GM18526 (cell line): ENCODE measurements around the gene SATL1.

Experiments used
- POLR2A ChIP-seq: IDR thresholded peaks from 3 replicates; pipeline ENCODE4 v1.6.1; 2011; ENCODE audit not compliant: insufficient read length; ENCODE audit errors: extremely low read depth

SATL1 gene

DNA sequence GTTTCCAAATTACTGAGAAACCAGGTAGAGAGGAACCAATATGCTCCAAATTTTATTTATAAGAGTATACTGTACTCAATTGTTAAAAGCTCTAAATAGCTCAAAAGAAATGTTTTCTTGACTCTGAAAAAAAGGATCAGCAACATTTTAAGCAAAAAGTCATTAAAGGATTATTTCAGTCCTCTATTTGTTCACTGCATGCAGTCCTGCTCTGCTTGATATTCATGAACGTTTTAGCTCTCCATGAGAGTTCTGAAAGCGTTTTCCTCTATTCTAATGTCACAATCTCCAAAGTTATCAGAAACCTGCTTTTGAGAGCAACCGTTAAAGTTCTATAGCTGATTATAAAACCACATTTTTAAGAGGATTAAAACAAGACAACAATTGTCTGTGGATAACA, 129.4 kb downstream of the SATL1 start:
- no peak for TF ChIP-seq POLR2A

- TF ChIP-seq POLR2A = no peak
Measured at GRCh38 chrX:85113746-85114145, 129.8 kb downstream of the SATL1 start.

GRCh38 chrX:85112293-85112692, 131.3 kb downstream of the SATL1 start:
- no peak for TF ChIP-seq POLR2A

DNA sequence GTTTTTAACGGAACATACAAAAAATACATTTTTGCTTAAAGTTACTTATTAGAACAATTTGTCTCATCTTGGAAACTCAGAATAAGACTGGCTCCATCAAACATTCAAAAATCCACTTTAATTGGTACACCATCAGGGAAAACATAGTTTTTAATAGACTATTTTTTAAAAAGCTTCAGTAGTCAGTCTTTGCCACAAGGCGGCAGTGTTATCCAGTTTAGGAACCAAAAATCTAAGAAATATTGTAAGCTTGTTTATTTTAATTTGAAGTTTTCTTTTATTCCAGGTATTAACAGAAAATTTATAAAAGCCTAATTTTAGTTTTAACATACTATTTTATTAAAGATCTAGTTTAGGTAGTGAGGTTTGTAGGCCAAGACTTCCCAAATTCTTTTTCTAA, 132.2 kb downstream of the SATL1 start:
- no peak for TF ChIP-seq POLR2A

DNA sequence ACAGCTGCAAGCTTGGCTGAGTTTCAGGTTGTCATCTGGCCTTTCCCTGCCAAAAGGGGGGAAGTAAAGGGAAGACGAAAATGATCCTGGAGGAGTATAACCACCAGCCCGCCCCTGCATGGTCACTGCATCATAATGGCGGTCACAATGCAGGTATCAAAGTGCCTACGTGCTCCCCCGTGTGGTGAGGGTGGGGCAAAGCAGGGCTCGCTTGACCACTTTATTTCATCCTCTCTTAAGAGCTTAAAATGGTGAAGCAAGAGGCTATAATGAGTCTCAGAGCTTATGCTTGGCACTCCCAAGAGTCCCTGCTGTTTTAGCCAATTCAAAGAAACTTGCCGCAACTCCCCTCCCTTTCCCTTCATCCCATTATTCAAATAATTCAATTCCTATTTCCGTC, 134.3 kb downstream of the SATL1 start:
- no peak for TF ChIP-seq POLR2A

GRCh38 chrX:85108165-85108564, 135.4 kb downstream of the SATL1 start:
- no peak for TF ChIP-seq POLR2A

DNA sequence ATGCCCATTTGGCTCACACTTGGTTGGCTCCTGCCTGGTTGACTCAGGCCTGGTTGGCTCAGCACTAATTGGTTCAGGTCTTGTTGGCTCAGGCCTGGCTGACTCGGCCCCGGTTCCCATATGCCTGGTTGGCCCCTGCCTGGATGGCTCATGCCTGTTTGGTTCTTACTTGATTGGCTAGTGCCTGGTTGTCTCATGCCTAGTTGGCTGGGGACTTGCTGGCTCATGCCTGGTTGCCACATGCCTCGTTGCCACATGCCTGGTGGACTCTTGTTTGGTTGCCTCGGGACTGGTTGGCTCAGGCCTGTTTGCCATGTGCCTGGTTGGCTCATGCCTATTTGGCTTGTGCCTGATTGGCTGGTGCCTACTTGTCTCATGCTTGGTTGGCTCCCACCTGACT, 136.2 kb downstream of the SATL1 start:
- TF ChIP-seq POLR2A = no peak

DNA sequence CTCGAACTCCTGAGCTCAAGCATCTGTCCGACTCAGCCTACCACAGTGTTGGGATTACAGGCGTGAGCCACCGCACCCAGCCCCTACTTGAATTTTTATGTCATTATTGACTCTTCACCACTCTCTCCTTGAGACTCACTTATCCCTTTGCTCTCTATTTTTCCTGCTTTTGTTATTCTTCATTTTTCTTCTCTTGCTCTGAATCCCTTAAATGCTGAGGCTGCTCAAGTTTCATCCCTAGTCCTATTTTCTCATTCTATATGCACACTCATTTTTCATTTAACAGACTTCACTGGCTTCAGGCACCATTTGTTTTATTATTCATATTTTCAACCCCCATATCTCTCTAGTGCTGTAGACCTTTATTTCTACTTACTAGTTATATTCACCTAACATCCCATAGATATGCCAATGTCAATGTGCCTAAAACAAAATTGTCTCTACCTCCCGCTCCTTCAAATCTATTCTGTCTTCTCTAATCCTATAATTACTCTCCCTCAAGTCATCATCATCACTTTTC, 154.2 kb downstream of the SATL1 start:
- no peak for TF ChIP-seq POLR2A

GRCh38 chrX:85084770-85085393, 158.7 kb downstream of the SATL1 start:
- TF ChIP-seq POLR2A = no peak

DNA sequence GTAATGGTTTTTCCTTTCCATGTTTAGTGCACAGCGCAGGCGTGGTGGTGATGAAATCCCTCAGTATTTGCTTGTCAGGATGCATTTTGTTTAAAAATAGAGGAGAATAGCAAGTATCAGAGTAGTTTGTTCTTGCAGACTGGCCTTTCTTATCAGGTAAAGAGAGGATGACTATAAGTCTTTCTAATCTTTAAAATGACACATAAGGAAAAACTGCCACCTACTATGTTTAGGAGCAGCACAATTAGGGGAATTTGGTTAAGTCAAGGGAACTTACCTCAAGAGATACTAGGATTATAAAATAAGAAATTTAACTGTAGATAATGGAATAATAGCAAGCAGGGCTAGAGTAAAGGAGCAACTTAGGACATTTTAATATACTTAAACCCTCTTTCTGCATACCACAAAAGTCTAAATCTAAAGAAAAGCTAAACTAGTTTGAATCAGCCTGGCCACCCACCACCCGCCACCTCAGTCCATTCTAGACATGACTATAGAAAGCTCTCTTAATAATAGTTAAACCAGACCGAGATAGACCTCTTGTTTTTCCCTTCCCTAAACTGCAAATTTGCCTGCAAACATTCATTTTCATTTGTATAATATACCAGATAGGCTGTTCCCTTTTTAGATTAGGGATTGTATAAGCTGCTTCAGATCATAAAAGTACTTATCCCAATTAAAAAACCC, 177.9 kb downstream of the SATL1 start:
- TF ChIP-seq POLR2A = no peak

DNA sequence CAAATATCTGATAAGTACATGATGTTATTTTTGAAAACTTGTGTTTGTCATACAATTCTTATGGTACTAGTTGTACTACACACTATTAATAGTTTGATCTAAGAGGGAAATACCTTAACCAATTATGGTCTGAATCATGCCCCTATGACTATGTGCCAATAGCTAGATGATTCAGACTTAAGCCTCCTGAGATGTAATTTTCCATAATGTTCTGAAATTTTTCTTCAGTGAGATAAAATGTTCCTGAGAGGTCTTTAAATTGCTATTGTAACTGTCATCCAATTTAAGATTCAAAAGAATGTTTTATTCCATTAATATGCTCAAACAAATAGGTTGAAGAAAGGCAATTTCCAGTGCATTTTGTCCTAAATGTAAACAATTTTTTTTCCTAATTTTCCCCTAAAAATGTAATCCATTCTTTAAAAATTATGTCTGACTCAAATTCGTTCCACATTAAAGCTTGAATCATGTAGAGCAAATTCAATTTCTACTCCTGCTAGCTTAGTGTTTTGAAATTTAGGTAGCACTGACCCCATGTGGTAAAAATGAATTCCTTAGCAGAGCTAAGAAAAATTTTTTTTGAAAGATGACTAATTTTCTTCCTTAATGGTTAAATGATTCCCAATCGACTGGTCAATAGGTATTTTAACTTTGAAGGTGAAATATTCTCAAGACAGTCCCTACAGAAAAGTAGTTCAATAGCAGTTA, 190.8 kb downstream of the SATL1 start:
- TF ChIP-seq POLR2A = no peak

GRCh38 chrX:85052205-85052604, 191.4 kb downstream of the SATL1 start:
- TF ChIP-seq POLR2A = no peak

GRCh38 chrX:85051627-85052026, 192.0 kb downstream of the SATL1 start:
- TF ChIP-seq POLR2A = no peak
